Measurements from ENCODE around the gene CACNA1I.

DNA sequence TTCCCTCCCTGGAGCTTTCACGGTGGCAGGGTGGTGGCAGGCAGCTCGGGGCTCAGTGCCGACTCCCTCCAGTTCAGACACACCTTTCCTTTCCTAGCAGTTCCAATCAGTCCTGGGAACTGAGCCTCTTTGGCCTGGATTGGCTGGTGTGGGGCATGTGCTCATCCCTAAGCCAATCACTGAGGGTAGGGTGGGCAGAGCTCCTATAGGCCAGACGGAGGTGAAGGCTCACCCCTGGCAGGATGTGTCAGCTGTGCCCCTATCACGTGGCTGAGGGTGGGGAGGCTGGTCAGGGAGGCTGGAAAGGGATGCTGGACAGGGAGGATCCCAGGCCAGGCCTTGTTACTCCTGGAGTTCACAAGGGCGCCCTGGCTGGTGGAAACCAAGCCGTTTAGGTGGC, 40.2 kb downstream of the CACNA1I start:
- TF ChIP-seq, protein P1, sequence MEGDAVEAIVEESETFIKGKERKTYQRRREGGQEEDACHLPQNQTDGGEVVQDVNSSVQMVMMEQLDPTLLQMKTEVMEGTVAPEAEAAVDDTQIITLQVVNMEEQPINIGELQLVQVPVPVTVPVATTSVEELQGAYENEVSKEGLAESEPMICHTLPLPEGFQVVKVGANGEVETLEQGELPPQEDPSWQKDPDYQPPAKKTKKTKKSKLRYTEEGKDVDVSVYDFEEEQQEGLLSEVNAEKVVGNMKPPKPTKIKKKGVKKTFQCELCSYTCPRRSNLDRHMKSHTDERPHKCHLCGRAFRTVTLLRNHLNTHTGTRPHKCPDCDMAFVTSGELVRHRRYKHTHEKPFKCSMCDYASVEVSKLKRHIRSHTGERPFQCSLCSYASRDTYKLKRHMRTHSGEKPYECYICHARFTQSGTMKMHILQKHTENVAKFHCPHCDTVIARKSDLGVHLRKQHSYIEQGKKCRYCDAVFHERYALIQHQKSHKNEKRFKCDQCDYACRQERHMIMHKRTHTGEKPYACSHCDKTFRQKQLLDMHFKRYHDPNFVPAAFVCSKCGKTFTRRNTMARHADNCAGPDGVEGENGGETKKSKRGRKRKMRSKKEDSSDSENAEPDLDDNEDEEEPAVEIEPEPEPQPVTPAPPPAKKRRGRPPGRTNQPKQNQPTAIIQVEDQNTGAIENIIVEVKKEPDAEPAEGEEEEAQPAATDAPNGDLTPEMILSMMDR (IDR thresholded peaks at IDR 0.05): no peak
- no peak for TF ChIP-seq POLR2A (IDR thresholded peaks at IDR 0.05)

Measured in sigmoid colon (tissue), 3 donors.